ENCODE data around the gene GGA2.

DNA sequence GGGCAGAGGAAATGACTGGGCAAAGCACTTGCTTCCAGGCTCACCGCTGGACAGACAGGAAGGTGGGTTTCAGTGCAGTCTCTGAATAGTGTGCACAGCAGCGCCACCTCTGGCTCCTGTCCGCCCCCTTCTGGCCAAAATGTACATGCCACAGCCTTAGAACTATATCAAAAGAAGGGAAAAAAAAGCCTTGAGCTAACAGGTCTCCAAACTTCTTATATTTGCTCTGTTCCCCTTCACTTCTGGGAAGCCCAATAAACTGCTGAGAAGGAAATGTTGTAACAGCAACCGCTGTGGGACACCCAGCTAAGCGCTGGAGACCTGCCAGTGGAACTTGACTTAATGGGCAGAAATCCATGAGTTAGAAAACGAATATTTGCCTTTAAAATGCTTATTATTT lies 74.8 kb downstream of the GGA2 start:
- TF ChIP-seq, protein P1, sequence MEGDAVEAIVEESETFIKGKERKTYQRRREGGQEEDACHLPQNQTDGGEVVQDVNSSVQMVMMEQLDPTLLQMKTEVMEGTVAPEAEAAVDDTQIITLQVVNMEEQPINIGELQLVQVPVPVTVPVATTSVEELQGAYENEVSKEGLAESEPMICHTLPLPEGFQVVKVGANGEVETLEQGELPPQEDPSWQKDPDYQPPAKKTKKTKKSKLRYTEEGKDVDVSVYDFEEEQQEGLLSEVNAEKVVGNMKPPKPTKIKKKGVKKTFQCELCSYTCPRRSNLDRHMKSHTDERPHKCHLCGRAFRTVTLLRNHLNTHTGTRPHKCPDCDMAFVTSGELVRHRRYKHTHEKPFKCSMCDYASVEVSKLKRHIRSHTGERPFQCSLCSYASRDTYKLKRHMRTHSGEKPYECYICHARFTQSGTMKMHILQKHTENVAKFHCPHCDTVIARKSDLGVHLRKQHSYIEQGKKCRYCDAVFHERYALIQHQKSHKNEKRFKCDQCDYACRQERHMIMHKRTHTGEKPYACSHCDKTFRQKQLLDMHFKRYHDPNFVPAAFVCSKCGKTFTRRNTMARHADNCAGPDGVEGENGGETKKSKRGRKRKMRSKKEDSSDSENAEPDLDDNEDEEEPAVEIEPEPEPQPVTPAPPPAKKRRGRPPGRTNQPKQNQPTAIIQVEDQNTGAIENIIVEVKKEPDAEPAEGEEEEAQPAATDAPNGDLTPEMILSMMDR (conservative IDR thresholded peaks at IDR 0.05) = peak; percentile 90
- TF ChIP-seq EZH2 (IDR thresholded peaks at IDR 0.05; ENCODE audit: low read depth) = no peak
